Measurements from ENCODE around the gene SHC4. TPM values are rescaled to one million over a fixed set of nuclear protein-coding genes. Genes with fewer than 3 reads are reported as not detected.

Gene SHC4
- total and polyA plus RNA-seq, 9 of the 15 experiments (the other 6 are each of a cell fraction or from before 2014, with no cell fraction given), result 0.43 to 1.2 (median 0.67) TPM

DNA sequence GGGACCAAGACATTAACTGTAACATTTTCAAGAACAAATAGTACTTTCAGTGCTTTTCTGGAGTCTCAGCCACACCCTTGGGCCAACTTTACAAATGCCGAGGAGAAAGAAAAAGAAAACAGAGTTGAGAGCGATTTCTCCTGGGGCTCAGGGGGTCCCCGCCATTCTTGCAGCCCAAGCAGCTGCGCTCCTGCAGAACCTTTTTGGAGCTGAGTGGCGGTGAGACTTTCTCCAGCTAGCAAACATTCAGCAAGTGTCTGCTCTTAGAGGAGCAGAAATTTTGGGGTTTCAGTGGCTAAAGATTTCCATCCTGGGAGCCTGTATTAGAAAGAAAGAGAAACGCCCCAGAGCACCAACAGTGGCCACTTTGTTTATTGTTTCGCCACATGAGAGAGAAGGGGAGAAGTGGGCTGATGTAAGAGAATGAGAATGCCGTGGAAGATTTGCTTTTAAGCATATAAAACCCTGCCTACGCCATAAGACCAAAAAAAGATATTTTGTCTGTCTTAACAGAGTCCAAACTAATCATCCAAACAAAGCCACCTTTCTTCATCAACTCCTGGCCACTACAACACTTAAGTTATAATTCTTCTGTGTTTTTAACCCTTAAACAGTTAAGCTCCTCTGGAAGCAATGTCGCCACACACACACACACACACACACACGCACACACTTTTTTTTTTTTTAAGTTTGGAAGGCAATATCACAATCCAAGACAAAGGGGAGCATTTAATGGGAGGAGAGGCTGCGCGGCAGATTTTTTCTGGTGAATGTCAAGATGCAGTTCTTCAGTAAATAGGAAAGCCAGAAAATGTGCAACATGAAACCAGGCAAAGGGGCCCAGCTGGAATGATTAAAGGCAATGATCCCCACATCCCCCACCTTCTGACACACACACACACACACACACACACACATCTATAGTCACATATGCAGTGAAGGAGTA is 66.6 kb downstream of the SHC4 start (continued):
- TF ChIP-seq, protein P1, sequence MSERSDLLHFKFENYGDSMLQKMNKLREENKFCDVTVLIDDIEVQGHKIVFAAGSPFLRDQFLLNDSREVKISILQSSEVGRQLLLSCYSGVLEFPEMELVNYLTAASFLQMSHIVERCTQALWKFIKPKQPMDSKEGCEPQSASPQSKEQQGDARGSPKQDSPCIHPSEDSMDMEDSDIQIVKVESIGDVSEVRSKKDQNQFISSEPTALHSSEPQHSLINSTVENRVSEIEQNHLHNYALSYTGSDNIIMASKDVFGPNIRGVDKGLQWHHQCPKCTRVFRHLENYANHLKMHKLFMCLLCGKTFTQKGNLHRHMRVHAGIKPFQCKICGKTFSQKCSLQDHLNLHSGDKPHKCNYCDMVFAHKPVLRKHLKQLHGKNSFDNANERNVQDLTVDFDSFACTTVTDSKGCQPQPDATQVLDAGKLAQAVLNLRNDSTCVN (CRISPR knock-in tag; IDR thresholded peaks at IDR 0.05), result no peak
- TF ChIP-seq GABPB2 (CRISPR knock-in tag; conservative IDR thresholded peaks at IDR 0.05) (no peak), RBM15 (IDR thresholded peaks at IDR 0.05; ENCODE audit: insufficient read depth, low read length) (no peak), SMARCA4 (IDR thresholded peaks at IDR 0.05) (no peak), TEAD1 (CRISPR knock-in tag; IDR thresholded peaks at IDR 0.05) (no peak), RBFOX2 (IDR thresholded peaks at IDR 0.05; ENCODE audit: low read depth, low read length) (peak; percentile 41; the same call in 1 of the 2 replicates), SNIP1 (IDR thresholded peaks at IDR 0.05; ENCODE audit: low read depth) (no peak), SMAD4 (CRISPR knock-in tag; conservative IDR thresholded peaks at IDR 0.05) (no peak), CEBPG (CRISPR knock-in tag; IDR thresholded peaks at IDR 0.05) (no peak), CEBPG (tag; conservative IDR thresholded peaks at IDR 0.05 in 1 of 2, IDR thresholded peaks at IDR 0.05 in 1 of 2) (peak in 1 of 2 experiments; percentile 53; a peak in 1 of 4 replicates), RFX1 (IDR thresholded peaks at IDR 0.05) (no peak), MED1 (CRISPR knock-in tag; IDR thresholded peaks at IDR 0.05; ENCODE audit: borderline replicate concordance) (no peak), TRIM28 (IDR thresholded peaks at IDR 0.05) (no peak), RBM22 (IDR thresholded peaks at IDR 0.05; ENCODE audit: low read depth, low read length, poor library complexity, severe bottlenecking) (no peak), RBM14 (IDR thresholded peaks at IDR 0.05; ENCODE audit: borderline replicate concordance, insufficient read depth, low read depth, low read length) (no peak), BMI1 (IDR thresholded peaks at IDR 0.05; ENCODE audit: low read length) (no peak), ZNF347 (CRISPR knock-in tag; IDR thresholded peaks at IDR 0.05; ENCODE audit: low read depth) (no peak)
- TF ChIP-seq, protein P2, sequence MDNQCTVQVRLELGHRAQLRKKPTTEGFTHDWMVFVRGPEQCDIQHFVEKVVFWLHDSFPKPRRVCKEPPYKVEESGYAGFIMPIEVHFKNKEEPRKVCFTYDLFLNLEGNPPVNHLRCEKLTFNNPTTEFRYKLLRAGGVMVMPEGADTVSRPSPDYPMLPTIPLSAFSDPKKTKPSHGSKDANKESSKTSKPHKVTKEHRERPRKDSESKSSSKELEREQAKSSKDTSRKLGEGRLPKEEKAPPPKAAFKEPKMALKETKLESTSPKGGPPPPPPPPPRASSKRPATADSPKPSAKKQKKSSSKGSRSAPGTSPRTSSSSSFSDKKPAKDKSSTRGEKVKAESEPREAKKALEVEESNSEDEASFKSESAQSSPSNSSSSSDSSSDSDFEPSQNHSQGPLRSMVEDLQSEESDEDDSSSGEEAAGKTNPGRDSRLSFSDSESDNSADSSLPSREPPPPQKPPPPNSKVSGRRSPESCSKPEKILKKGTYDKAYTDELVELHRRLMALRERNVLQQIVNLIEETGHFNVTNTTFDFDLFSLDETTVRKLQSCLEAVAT (IDR thresholded peaks at IDR 0.05), result no peak
- TF ChIP-seq, protein P3, sequence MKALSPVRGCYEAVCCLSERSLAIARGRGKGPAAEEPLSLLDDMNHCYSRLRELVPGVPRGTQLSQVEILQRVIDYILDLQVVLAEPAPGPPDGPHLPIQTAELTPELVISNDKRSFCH (CRISPR knock-in tag; IDR thresholded peaks at IDR 0.05), result no peak
- TF ChIP-seq, protein P3 (tag; IDR thresholded peaks at IDR 0.05), result no peak
- TF ChIP-seq, protein P4, sequence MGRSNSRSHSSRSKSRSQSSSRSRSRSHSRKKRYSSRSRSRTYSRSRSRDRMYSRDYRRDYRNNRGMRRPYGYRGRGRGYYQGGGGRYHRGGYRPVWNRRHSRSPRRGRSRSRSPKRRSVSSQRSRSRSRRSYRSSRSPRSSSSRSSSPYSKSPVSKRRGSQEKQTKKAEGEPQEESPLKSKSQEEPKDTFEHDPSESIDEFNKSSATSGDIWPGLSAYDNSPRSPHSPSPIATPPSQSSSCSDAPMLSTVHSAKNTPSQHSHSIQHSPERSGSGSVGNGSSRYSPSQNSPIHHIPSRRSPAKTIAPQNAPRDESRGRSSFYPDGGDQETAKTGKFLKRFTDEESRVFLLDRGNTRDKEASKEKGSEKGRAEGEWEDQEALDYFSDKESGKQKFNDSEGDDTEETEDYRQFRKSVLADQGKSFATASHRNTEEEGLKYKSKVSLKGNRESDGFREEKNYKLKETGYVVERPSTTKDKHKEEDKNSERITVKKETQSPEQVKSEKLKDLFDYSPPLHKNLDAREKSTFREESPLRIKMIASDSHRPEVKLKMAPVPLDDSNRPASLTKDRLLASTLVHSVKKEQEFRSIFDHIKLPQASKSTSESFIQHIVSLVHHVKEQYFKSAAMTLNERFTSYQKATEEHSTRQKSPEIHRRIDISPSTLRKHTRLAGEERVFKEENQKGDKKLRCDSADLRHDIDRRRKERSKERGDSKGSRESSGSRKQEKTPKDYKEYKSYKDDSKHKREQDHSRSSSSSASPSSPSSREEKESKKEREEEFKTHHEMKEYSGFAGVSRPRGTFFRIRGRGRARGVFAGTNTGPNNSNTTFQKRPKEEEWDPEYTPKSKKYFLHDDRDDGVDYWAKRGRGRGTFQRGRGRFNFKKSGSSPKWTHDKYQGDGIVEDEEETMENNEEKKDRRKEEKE (IDR thresholded peaks at IDR 0.05; ENCODE audit: borderline replicate concordance in 1 of 2, control insufficient read depth in 1 of 2, low read depth in 2 of 2, low read length in 1 of 2), result no peak

Data from K562 (cell line).